H9 (cell line): Measurements from ENCODE around the gene CAND2. TPM values are rescaled to one million over a fixed set of nuclear protein-coding genes. Genes with fewer than 3 reads are reported as not detected.

Experiments
- DNase-seq: peaks from one replicate; pipeline ENCODE4 v3.0.0-alpha.2; 2017
- H2AFZ ChIP-seq: one replicate; pipeline ENCODE4 v1.6.1; 2013; ENCODE audit warnings: mild to moderate bottlenecking, low read length, control low read depth, moderate library complexity
- H2AK5ac ChIP-seq: 2 replicates; pipeline ENCODE4 v1.6.1; 2013; ENCODE audit warnings: low read length, control low read depth, mixed read lengths; ENCODE audit not compliant: insufficient read length
- H2BK120ac ChIP-seq: one replicate; pipeline ENCODE4 v1.6.1; 2013; ENCODE audit warnings: low read depth, mild to moderate bottlenecking, low read length, control low read depth, inconsistent platforms; ENCODE audit not compliant: poor library complexity, severe bottlenecking
- H2BK12ac ChIP-seq: 2 replicates; pipeline ENCODE4 v1.6.1; 2013; ENCODE audit warnings: low read length, control low read depth, mixed read lengths, low read depth; ENCODE audit not compliant: insufficient read length
- H2BK15ac ChIP-seq: 2 replicates; pipeline ENCODE4 v1.6.1; 2013; ENCODE audit warnings: low read depth, low read length, control low read depth
- H2BK20ac ChIP-seq: one replicate; pipeline ENCODE4 v1.6.1; 2013; ENCODE audit warnings: low read depth, mild to moderate bottlenecking, low read length, control low read depth, inconsistent platforms; ENCODE audit not compliant: poor library complexity, severe bottlenecking
- H2BK5ac ChIP-seq: 2 replicates; pipeline ENCODE4 v1.6.1; 2013; ENCODE audit warnings: low read length, control low read depth, mixed read lengths; ENCODE audit not compliant: insufficient read length
- H3K14ac ChIP-seq: 2 replicates; pipeline ENCODE4 v1.6.1; 2013; ENCODE audit warnings: low read length, control low read depth; ENCODE audit not compliant: insufficient read depth
- H3K18ac ChIP-seq: 2 replicates; pipeline ENCODE4 v1.6.1; 2013; ENCODE audit warnings: low read depth, mild to moderate bottlenecking, mixed read lengths, low read length, control low read depth; ENCODE audit not compliant: insufficient read length
- H3K23ac ChIP-seq: 2 replicates; pipeline ENCODE4 v1.6.1; 2013; ENCODE audit warnings: low read length, control low read depth, mixed read lengths, low read depth; ENCODE audit not compliant: insufficient read length
- H3K23me2 ChIP-seq: 2 replicates; pipeline ENCODE4 v1.6.1; 2013; ENCODE audit warnings: low read depth, mild to moderate bottlenecking, mixed read lengths, low read length, control low read depth; ENCODE audit not compliant: insufficient read length, poor library complexity, severe bottlenecking
- H3K27ac ChIP-seq: 2 replicates; pipeline ENCODE4 v1.5.1; 2013; ENCODE audit warnings: low read length, control low read depth, mixed read lengths, low read depth; ENCODE audit not compliant: insufficient read length
- H3K27me3 ChIP-seq: 2 replicates; pipeline ENCODE4 v1.6.1; 2013; ENCODE audit warnings: low read length, control low read depth, inconsistent platforms; ENCODE audit not compliant: insufficient read depth
- H3K4ac ChIP-seq: 2 replicates; pipeline ENCODE4 v1.6.1; 2013; ENCODE audit warnings: low read depth, mild to moderate bottlenecking, control low read depth, inconsistent platforms, low read length, moderate library complexity
- H3K4me1 ChIP-seq: 2 replicates; pipeline ENCODE4 v1.6.1; 2013; ENCODE audit warnings: low read length, control low read depth, inconsistent platforms; ENCODE audit not compliant: insufficient read depth
- H3K4me2 ChIP-seq: 2 replicates; pipeline ENCODE4 v1.6.1; 2013; ENCODE audit warnings: low read length, control low read depth, mixed read lengths; ENCODE audit not compliant: insufficient read length, insufficient read depth
- H3K56ac ChIP-seq: 2 replicates; pipeline ENCODE4 v1.6.1; 2013; ENCODE audit warnings: low read depth, mild to moderate bottlenecking, mixed read lengths, low read length, control low read depth; ENCODE audit not compliant: insufficient read length
- H3K79me1 ChIP-seq: 2 replicates; pipeline ENCODE4 v1.6.1; 2013; ENCODE audit warnings: low read depth, mild to moderate bottlenecking, moderate library complexity, low read length, control low read depth, inconsistent platforms; ENCODE audit not compliant: insufficient read depth, poor library complexity, severe bottlenecking
- H3K79me2 ChIP-seq: 2 replicates; pipeline ENCODE4 v1.6.1; 2013; ENCODE audit warnings: low read length, control low read depth, inconsistent platforms; ENCODE audit not compliant: insufficient read depth
- H3K9ac ChIP-seq: 2 replicates; pipeline ENCODE4 v1.6.1; 2013; ENCODE audit warnings: low read length, control low read depth, mixed read lengths; ENCODE audit not compliant: insufficient read length; ENCODE audit errors: extremely low read depth
- H3K9me3 ChIP-seq: one replicate; pipeline ENCODE4 v1.6.1; 2013; ENCODE audit warnings: low read depth, low read length, inconsistent platforms; ENCODE audit not compliant: control insufficient read depth
- H3T11ph ChIP-seq: one replicate; pipeline ENCODE4 v1.6.1; 2013; ENCODE audit warnings: mild to moderate bottlenecking, low read length, control low read depth, inconsistent platforms
- H4K20me1 ChIP-seq: one replicate; pipeline ENCODE4 v1.6.1; 2013; ENCODE audit not compliant: control insufficient read depth, insufficient read length, insufficient read depth
- H4K5ac ChIP-seq: 2 replicates; pipeline ENCODE4 v1.6.1; 2013; ENCODE audit warnings: low read depth, mild to moderate bottlenecking, mixed read lengths, low read length, control low read depth; ENCODE audit not compliant: insufficient read length
- H4K8ac ChIP-seq: replicated peaks from 2 replicates; pipeline ENCODE4 v1.6.1; 2013; ENCODE audit warnings: low read length, control low read depth, mixed read lengths, low read depth; ENCODE audit not compliant: insufficient read length
- H4K91ac ChIP-seq: 2 replicates; pipeline ENCODE4 v1.6.1; 2013; ENCODE audit warnings: low read depth, mild to moderate bottlenecking, moderate library complexity, mixed read lengths, low read length, control low read depth; ENCODE audit not compliant: insufficient read length
- H3K27ac Mint-ChIP-seq, 3 experiments: 2 replicates in 2 of 3; 3 replicates in 1 of 3; pipeline ENCODE4 v1.8.0; 2020 to 2021; ENCODE audit warnings: mixed read lengths in 3 of 3, mild to moderate bottlenecking in 1 of 3, moderate library complexity in 1 of 3
- H3K27me3 Mint-ChIP-seq: 2 replicates; pipeline ENCODE4 v1.8.0; 2021; ENCODE audit warnings: low read depth, mild to moderate bottlenecking, moderate library complexity, mixed read lengths
- H3K36me3 Mint-ChIP-seq, 3 experiments: 2 replicates in 2 of 3; 3 replicates in 1 of 3; pipeline ENCODE4 v1.8.0; 2020 to 2021; ENCODE audit warnings: low read depth in 3 of 3, mixed read lengths in 3 of 3; ENCODE audit not compliant: insufficient read depth in 1 of 3
- H3K4me1 Mint-ChIP-seq, 2 experiments: 2 replicates each; pipeline ENCODE4 v1.8.0; 2020; ENCODE audit warnings: mixed read lengths in 2 of 2
- H3K4me3 Mint-ChIP-seq, 2 experiments: 2 replicates in 1 of 2; 3 replicates in 1 of 2; pipeline ENCODE4 v1.8.0; 2020 to 2021; ENCODE audit warnings: mild to moderate bottlenecking in 2 of 2, mixed read lengths in 2 of 2, moderate library complexity in 1 of 2
- H3K9me3 Mint-ChIP-seq, 2 experiments: 2 replicates in 1 of 2; 3 replicates in 1 of 2; pipeline ENCODE4 v1.8.0; 2020; ENCODE audit warnings: mild to moderate bottlenecking in 2 of 2, mixed read lengths in 2 of 2, moderate library complexity in 1 of 2
- WGBS: extraction: QIAGEN DNeasy Blood & Tissue Kit; methylation state at CpG from one replicate; pipeline ENCODE4 v1.1.7; 2013; ENCODE audit warnings: missing lambda C conversion rate, low lambda C conversion rate, mixed read lengths; ENCODE audit not compliant: insufficient read length; ENCODE audit errors: extremely low coverage; 5-methylcytosine and 5-hydroxymethylcytosine counted together
- total RNA-seq: library from RNA; stranded (reverse); gene quantifications from 2 replicates; pipeline ENCODE4 v1.2.1, GENCODE V29; 2021
- TF ChIP-seq, protein P1 (sequence below): fragments of 200-600 bp; sonication (generic); conservative IDR thresholded peaks from 3 replicates; pipeline ENCODE4 v1.8.0; 2021; ENCODE audit warnings: antibody characterized with exemption, mild to moderate bottlenecking

The CAND2 gene
- total RNA-seq, 1 experiment from 2014 or later: 10.7 TPM

DNA sequence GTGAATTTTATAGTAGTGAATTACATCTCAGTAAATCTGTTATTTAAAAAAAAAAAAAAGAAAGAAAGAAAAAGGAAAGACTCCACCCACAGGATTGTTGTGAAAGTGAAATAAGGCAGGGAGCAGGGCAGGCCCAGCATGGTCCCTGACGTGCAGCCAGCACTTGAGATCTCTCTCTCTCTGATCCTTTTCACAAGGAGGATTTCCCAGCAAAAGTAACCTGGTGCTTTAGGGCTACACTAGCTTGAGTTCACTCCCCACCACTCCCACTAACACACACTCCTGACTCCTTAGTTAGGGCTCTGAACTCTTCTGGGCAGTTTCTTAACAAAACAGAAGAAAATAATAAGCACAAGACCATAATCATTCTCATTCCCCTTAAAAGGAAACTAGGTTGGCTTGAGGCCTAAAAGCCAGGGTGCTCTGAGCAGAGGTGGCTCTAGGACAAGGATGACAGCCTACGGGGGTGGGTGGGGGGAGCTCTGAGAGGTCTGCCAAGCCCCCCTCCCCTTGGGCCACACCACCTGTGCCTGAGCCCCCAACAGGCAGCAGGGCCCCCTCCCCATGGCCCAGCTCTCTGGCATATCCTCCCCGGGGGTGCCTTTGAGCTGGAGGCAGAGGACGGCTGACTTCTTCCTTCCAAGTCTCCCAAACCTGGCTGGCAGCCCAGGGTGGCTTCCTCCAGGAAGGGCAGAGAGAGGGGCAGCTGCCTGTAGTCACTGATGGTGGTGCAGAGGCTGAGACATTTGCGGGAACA is 38.3 kb upstream of the CAND2 start:
- Histone ChIP-seq H3K79me2 (no peaks in the 10 kb centered on the region), H3T11ph (no peak overlapping the region), H2BK5ac (no peak overlapping the region), H3K9ac (no peak overlapping the region), H2AK5ac (no peak overlapping the region), H2AFZ (peak overlapping the region; percentile 43), H3K27me3 (no peaks in the 10 kb centered on the region), H3K9me3 (no peaks in the 10 kb centered on the region), H3K23ac (no peak overlapping the region), H3K27ac (no peak overlapping the region), H2BK120ac (no peak overlapping the region), H3K4me2 (no peak overlapping the region), H2BK20ac (no peak overlapping the region), H3K23me2 (no peaks in the 10 kb centered on the region), H2BK12ac (no peak overlapping the region), H3K18ac (no peak overlapping the region), H3K4ac (no peak overlapping the region), H4K8ac (no peak overlapping the region), H4K5ac (no peak overlapping the region), H3K56ac (no peak overlapping the region), H3K14ac (no peak overlapping the region), H2BK15ac (no peak overlapping the region), H4K20me1 (no peaks in the 10 kb centered on the region), H4K91ac (no peak overlapping the region), H3K79me1 (no peaks in the 10 kb centered on the region), H3K4me1 (no peaks in the 10 kb centered on the region)
- no peaks in the 10 kb centered on the region for H3K36me3 Mint-ChIP-seq
- no peak for DNase-seq
- no peak overlapping the region for H3K4me3 Mint-ChIP-seq
- TF ChIP-seq, protein P1, sequence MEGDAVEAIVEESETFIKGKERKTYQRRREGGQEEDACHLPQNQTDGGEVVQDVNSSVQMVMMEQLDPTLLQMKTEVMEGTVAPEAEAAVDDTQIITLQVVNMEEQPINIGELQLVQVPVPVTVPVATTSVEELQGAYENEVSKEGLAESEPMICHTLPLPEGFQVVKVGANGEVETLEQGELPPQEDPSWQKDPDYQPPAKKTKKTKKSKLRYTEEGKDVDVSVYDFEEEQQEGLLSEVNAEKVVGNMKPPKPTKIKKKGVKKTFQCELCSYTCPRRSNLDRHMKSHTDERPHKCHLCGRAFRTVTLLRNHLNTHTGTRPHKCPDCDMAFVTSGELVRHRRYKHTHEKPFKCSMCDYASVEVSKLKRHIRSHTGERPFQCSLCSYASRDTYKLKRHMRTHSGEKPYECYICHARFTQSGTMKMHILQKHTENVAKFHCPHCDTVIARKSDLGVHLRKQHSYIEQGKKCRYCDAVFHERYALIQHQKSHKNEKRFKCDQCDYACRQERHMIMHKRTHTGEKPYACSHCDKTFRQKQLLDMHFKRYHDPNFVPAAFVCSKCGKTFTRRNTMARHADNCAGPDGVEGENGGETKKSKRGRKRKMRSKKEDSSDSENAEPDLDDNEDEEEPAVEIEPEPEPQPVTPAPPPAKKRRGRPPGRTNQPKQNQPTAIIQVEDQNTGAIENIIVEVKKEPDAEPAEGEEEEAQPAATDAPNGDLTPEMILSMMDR: no peak; the same call in 2 of the 3 replicates
- no CpG with 5 or more reads among the region's 5 CpGs for WGBS
- H3K27me3 Mint-ChIP-seq: no peaks in the 10 kb centered on the region; the same call in 1 of the 2 replicates
- H3K4me1 Mint-ChIP-seq: peaks cover 19% of the 10 kb centered on the region in 2 experiments
- no peaks in the 10 kb centered on the region for H3K9me3 Mint-ChIP-seq
- peak overlapping the region; percentile 21 to 90 (median 76); a peak in 3 of 7 replicates for H3K27ac Mint-ChIP-seq
